Measurements from ENCODE around the gene CBX7. TPM values are rescaled to one million over a fixed set of nuclear protein-coding genes. Genes with fewer than 3 reads are reported as not detected.

CBX7 gene
- total and polyA plus RNA-seq, 2 donors (not counting 1 experiment from before 2014, with no cell fraction given): 2.8 to 14.7 TPM

- Histone ChIP-seq H4K20me1 (ENCODE audit: control insufficient read depth, extremely low read depth, insufficient read depth, low read length) (no peaks in the 10 kb centered on the region), H3K4me1 (ENCODE audit: control insufficient read depth, extremely low read depth, insufficient read depth, low read length) (no peaks in the 10 kb centered on the region), H3K9ac (ENCODE audit: insufficient read depth, low read length) (no peak overlapping the region), H3K27ac (ENCODE audit: insufficient read depth, low read length) (no peak overlapping the region), H2AFZ (ENCODE audit: low read length) (no peak overlapping the region), H3K79me2 (ENCODE audit: control insufficient read depth, insufficient read depth, low read length) (no peaks in the 10 kb centered on the region), H3K4me3 (replicated peaks in 1 of 4; ENCODE audit: control extremely low read depth in 1 of 4, insufficient read depth in 1 of 4, low read depth in 3 of 4, low read length in 4 of 4) (no peak overlapping the region), H3K4me2 (ENCODE audit: extremely low read depth, insufficient read depth, low read length) (no peak overlapping the region), H3K27me3 (ENCODE audit: control insufficient read depth, insufficient read depth, low read length) (no peaks in the 10 kb centered on the region), H3K36me3 (ENCODE audit: control insufficient read depth, insufficient read depth, low read length) (no peaks in the 10 kb centered on the region), H3K9me3 (ENCODE audit: control insufficient read depth, insufficient read depth, low read depth, low read length) (no peaks in the 10 kb centered on the region)
- no peak for DNase-seq (ENCODE audit: low read depth in 2 of 2)
- TF ChIP-seq CTCF (conservative IDR thresholded peaks at IDR 0.05 in 1 of 2, IDR thresholded peaks at IDR 0.05 in 1 of 2; ENCODE audit: low read depth in 1 of 2, low read length in 2 of 2) (no peak), EZH2 (IDR thresholded peaks at IDR 0.05; ENCODE audit: low read length, missing control alignments) (no peak)
These were observed 69.0 kb downstream of the CBX7 start for GRCh38 chr22:39083212-39084165.

GRCh38 chr22:39081598-39081997, 70.9 kb downstream of the CBX7 start:
- no peak overlapping the region for H2AFZ ChIP-seq (ENCODE audit: low read length)
- no peak overlapping the region for H3K4me2 ChIP-seq (ENCODE audit: extremely low read depth, insufficient read depth, low read length)
- no peak overlapping the region for H3K27ac ChIP-seq (ENCODE audit: insufficient read depth, low read length)
- no peak overlapping the region for H3K4me3 ChIP-seq (replicated peaks in 1 of 4; ENCODE audit: control extremely low read depth in 1 of 4, insufficient read depth in 1 of 4, low read depth in 3 of 4, low read length in 4 of 4)
- DNase-seq (ENCODE audit: low read depth in 2 of 2): no peak
- no peak for TF ChIP-seq EZH2 (IDR thresholded peaks at IDR 0.05; ENCODE audit: low read length, missing control alignments)
- no peak for TF ChIP-seq CTCF (conservative IDR thresholded peaks at IDR 0.05 in 1 of 2, IDR thresholded peaks at IDR 0.05 in 1 of 2; ENCODE audit: low read depth in 1 of 2, low read length in 2 of 2)
- no peaks in the 10 kb centered on the region for H3K27me3 ChIP-seq (ENCODE audit: control insufficient read depth, insufficient read depth, low read length)
- H3K9me3 ChIP-seq (ENCODE audit: control insufficient read depth, insufficient read depth, low read depth, low read length): no peaks in the 10 kb centered on the region
- H3K79me2 ChIP-seq (ENCODE audit: control insufficient read depth, insufficient read depth, low read length): no peaks in the 10 kb centered on the region
- H3K9ac ChIP-seq (ENCODE audit: insufficient read depth, low read length): no peak overlapping the region
- no peaks in the 10 kb centered on the region for H3K36me3 ChIP-seq (ENCODE audit: control insufficient read depth, insufficient read depth, low read length)
- no peaks in the 10 kb centered on the region for H3K4me1 ChIP-seq (ENCODE audit: control insufficient read depth, extremely low read depth, insufficient read depth, low read length)
- H4K20me1 ChIP-seq (ENCODE audit: control insufficient read depth, extremely low read depth, insufficient read depth, low read length): no peaks in the 10 kb centered on the region

- no peak overlapping the region for H3K27ac ChIP-seq (ENCODE audit: insufficient read depth, low read length)
- no peaks in the 10 kb centered on the region for H3K79me2 ChIP-seq (ENCODE audit: control insufficient read depth, insufficient read depth, low read length)
- H3K4me3 ChIP-seq (replicated peaks in 1 of 4; ENCODE audit: control extremely low read depth in 1 of 4, insufficient read depth in 1 of 4, low read depth in 3 of 4, low read length in 4 of 4): no peak overlapping the region
- no peak overlapping the region for H2AFZ ChIP-seq (ENCODE audit: low read length)
- no peak for DNase-seq (ENCODE audit: low read depth in 2 of 2)
- no peaks in the 10 kb centered on the region for H3K36me3 ChIP-seq (ENCODE audit: control insufficient read depth, insufficient read depth, low read length)
- no peak overlapping the region for H3K9ac ChIP-seq (ENCODE audit: insufficient read depth, low read length)
- no peaks in the 10 kb centered on the region for H3K4me1 ChIP-seq (ENCODE audit: control insufficient read depth, extremely low read depth, insufficient read depth, low read length)
- no peak for TF ChIP-seq EZH2 (IDR thresholded peaks at IDR 0.05; ENCODE audit: low read length, missing control alignments)
- no peak for TF ChIP-seq CTCF (conservative IDR thresholded peaks at IDR 0.05 in 1 of 2, IDR thresholded peaks at IDR 0.05 in 1 of 2; ENCODE audit: low read depth in 1 of 2, low read length in 2 of 2)
- H3K4me2 ChIP-seq (ENCODE audit: extremely low read depth, insufficient read depth, low read length): no peak overlapping the region
- no peaks in the 10 kb centered on the region for H4K20me1 ChIP-seq (ENCODE audit: control insufficient read depth, extremely low read depth, insufficient read depth, low read length)
- no peaks in the 10 kb centered on the region for H3K9me3 ChIP-seq (ENCODE audit: control insufficient read depth, insufficient read depth, low read depth, low read length)
- H3K27me3 ChIP-seq (ENCODE audit: control insufficient read depth, insufficient read depth, low read length): no peaks in the 10 kb centered on the region
These were observed 71.5 kb downstream of the CBX7 start for GRCh38 chr22:39081016-39081415.

Other genes starting within 250 kb of the CBX7 start
- not detected in 2 replicates for gene APOBEC3A, start 195.1 kb downstream of the CBX7 start, total RNA-seq
- not detected in 2 replicates for gene APOBEC3A, start 195.1 kb downstream of the CBX7 start, polyA plus RNA-seq
- gene APOBEC3B, start 170.3 kb downstream of the CBX7 start, total RNA-seq: 0.77 and 2.3 TPM in 2 replicates
- gene APOBEC3B, start 170.3 kb downstream of the CBX7 start, polyA plus RNA-seq: 10.3 and 51.7 TPM in 2 replicates
- 9.5 and 19.2 TPM in 2 replicates for gene APOBEC3C, start 138.4 kb downstream of the CBX7 start, total RNA-seq
- 44.5 and 54.2 TPM in 2 replicates for gene APOBEC3C, start 138.4 kb downstream of the CBX7 start, polyA plus RNA-seq
- 4.9 and 5.9 TPM in 2 replicates for gene APOBEC3D, start 131.6 kb downstream of the CBX7 start, total RNA-seq
- 3.0 and 4.7 TPM in 2 replicates for gene APOBEC3D, start 131.6 kb downstream of the CBX7 start, polyA plus RNA-seq
- gene APOBEC3F, start 111.8 kb downstream of the CBX7 start, total RNA-seq: 6.2 and 7.8 TPM in 2 replicates
- gene APOBEC3F, start 111.8 kb downstream of the CBX7 start, polyA plus RNA-seq: 6.3 and 7.0 TPM in 2 replicates
- gene APOBEC3G, start 75.4 kb downstream of the CBX7 start, total RNA-seq: 21.8 and 22.1 TPM in 2 replicates
- gene APOBEC3G, start 75.4 kb downstream of the CBX7 start, polyA plus RNA-seq: 11.0 and 14.3 TPM in 2 replicates
- 0.26 and 1.3 TPM in 2 replicates for gene APOBEC3H, start 55.4 kb downstream of the CBX7 start, total RNA-seq
- 0.20 TPM in 1 of 2 replicates, not detected in the other for gene APOBEC3H, start 55.4 kb downstream of the CBX7 start, polyA plus RNA-seq
- gene PDGFB, start 92.3 kb upstream of the CBX7 start, total RNA-seq: under 0.01 TPM in 1 of 2 replicates, not detected in the other
- gene PDGFB, start 92.3 kb upstream of the CBX7 start, polyA plus RNA-seq: 0.03 and 0.50 TPM in 2 replicates
- 2,627 and 3,935 TPM in 2 replicates for gene RPL3, start 166.9 kb upstream of the CBX7 start, total RNA-seq
- 2,773 and 2,862 TPM in 2 replicates for gene RPL3, start 166.9 kb upstream of the CBX7 start, polyA plus RNA-seq
- 7.7 and 13.0 TPM in 2 replicates for gene SYNGR1, start 197.3 kb upstream of the CBX7 start, total RNA-seq
- gene SYNGR1, start 197.3 kb upstream of the CBX7 start, polyA plus RNA-seq: 12.9 and 13.5 TPM in 2 replicates
- 13.1 and 15.7 TPM in 2 replicates for gene TAB1, start 247.1 kb upstream of the CBX7 start, total RNA-seq
- gene TAB1, start 247.1 kb upstream of the CBX7 start, polyA plus RNA-seq: 13.1 and 14.2 TPM in 2 replicates